GM10248 (cell line): Measurements from ENCODE around the gene UBE2V1.

Experiments used
- CTCF ChIA-PET: fragments of 300-600 bp; sonication (Branson Sonifier 250); formaldehyde crosslinking; extraction: SDS; loops from one replicate; lab custom pipeline; 2021; ENCODE audit warnings: antibody characterized with exemption; lab: Yijun Ruan, JAX
- POLR2A ChIA-PET: fragments of 350-650 bp; sonication (Branson Sonifier 250); formaldehyde crosslinking; extraction: SDS; loops from one replicate; lab custom pipeline; 2020; ENCODE audit warnings: antibody characterized with exemption; lab: Yijun Ruan, JAX
- DNase-seq: peaks from one replicate; pipeline ENCODE4 v3.0.0; 2012; ENCODE audit errors: extremely low spot score
- CTCF ChIP-seq: IDR thresholded peaks from 2 replicates; pipeline ENCODE4 v1.5.1; 2012; ENCODE audit warnings: mild to moderate bottlenecking, low read depth; ENCODE audit errors: extremely low read depth, missing control alignments, control extremely low read depth

UBE2V1 gene

GRCh38 chr20:50115591-50116367, 2.8 kb upstream of the UBE2V1 start:
- DNase-seq = peak; percentile 91
- ChIA-PET POLR2A (interaction anchor here (0.9 to 1.2 kb wide), 2 partner anchors 37 to 50 kb away, joined by 3 to 4 read pairs; partner anchors contain the start of gene PEDS1), CTCF (interaction anchor here (0.8 to 2.4 kb wide), 17 partner anchors 8 to 574 kb away, joined by 3 to 12 read pairs (median 5); partner anchors contain the start of genes CEBPB and PEDS1)
- no peak for TF ChIP-seq CTCF

GRCh38 chr20:50115041-50115512, 2.1 kb upstream of the UBE2V1 start:
- DNase-seq = no peak
- CTCF ChIA-PET = interaction anchor here (0.9 to 2.4 kb wide), 11 partner anchors 12 to 573 kb away, joined by 3 to 12 read pairs (median 6); partner anchors contain the start of gene PEDS1
- no peak for TF ChIP-seq CTCF
- POLR2A ChIA-PET = no interaction called here

- ChIA-PET POLR2A (no interaction called here), CTCF (interaction anchor here (0.9 to 1.8 kb wide), 8 partner anchors 9 to 149 kb away, joined by 3 to 7 read pairs (median 4); partner anchors contain the start of gene PEDS1)
- TF ChIP-seq CTCF = no peak
- DNase-seq = no peak
Measured at GRCh38 chr20:50113420-50114224, 672 bp upstream of the UBE2V1 start.

GRCh38 chr20:50111829-50112495, 988 bp downstream of the UBE2V1 start:
- CTCF ChIA-PET = interaction anchor here (1.5 to 3.1 kb wide), 5 partner anchors 10 to 133 kb away, joined by 3 to 18 read pairs (median 4); no protein-coding TSS in a partner anchor
- POLR2A ChIA-PET = no interaction called here
- DNase-seq = no peak
- no peak for TF ChIP-seq CTCF

- ChIA-PET CTCF (interaction anchor here (0.8 to 3.5 kb wide), 6 partner anchors 9 to 354 kb away, joined by 3 to 18 read pairs (median 9); no protein-coding TSS in a partner anchor), POLR2A (no interaction called here)
- no peak for DNase-seq
- TF ChIP-seq CTCF = no peak
Measured at GRCh38 chr20:50111120-50111828, 1.7 kb downstream of the UBE2V1 start.
